Mesendoderm (in vitro differentiated cells): Measurements from ENCODE around the gene CCDC177.
"Not testable (repeated sequence)": the region's sequence is repeated elsewhere in the genome, so short reads cannot be mapped to it uniquely, and the experiment has no call there.

Experiments used
- DNase-seq: peaks from one replicate; pipeline ENCODE4 v3.0.0; 2013
- H2AK5ac ChIP-seq: 2 replicates; pipeline ENCODE4 v1.6.1; 2013; ENCODE audit warnings: low read length, inconsistent platforms
- H2BK120ac ChIP-seq: 2 replicates; pipeline ENCODE4 v1.6.1; 2013; ENCODE audit warnings: low read depth, mild to moderate bottlenecking, low read length, moderate library complexity, mixed read lengths
- H2BK15ac ChIP-seq: replicated peaks from 2 replicates; pipeline ENCODE4 v1.6.1; 2013; ENCODE audit warnings: low read depth, mild to moderate bottlenecking, moderate library complexity
- H2BK5ac ChIP-seq: 2 replicates; pipeline ENCODE4 v1.6.1; 2013; ENCODE audit warnings: low read length, inconsistent platforms
- H3K18ac ChIP-seq: 2 replicates; pipeline ENCODE4 v1.6.1; 2013; ENCODE audit warnings: mild to moderate bottlenecking, low read length, mixed read lengths
- H3K23ac ChIP-seq: one replicate; pipeline ENCODE4 v1.6.1; 2013; ENCODE audit warnings: low read length
- H3K27ac ChIP-seq: 2 replicates; pipeline ENCODE4 v1.5.1; 2013; ENCODE audit warnings: low read depth, mild to moderate bottlenecking, inconsistent platforms, low read length, moderate library complexity
- H3K27me3 ChIP-seq: 2 replicates; pipeline ENCODE4 v1.6.1; 2013; ENCODE audit warnings: low read length, control low read depth, mild to moderate bottlenecking, inconsistent platforms; ENCODE audit not compliant: insufficient read depth, poor library complexity
- H3K36me3 ChIP-seq: 2 replicates; pipeline ENCODE4 v1.6.1; 2013; ENCODE audit warnings: low read length, inconsistent platforms; ENCODE audit not compliant: control insufficient read depth, insufficient read depth
- H3K4ac ChIP-seq: one replicate; pipeline ENCODE4 v1.6.1; 2013; ENCODE audit warnings: low read depth, mild to moderate bottlenecking, low read length, moderate library complexity
- H3K4me1 ChIP-seq: 2 replicates; pipeline ENCODE4 v1.6.1; 2013; ENCODE audit warnings: low read depth, low read length, inconsistent platforms; ENCODE audit not compliant: control insufficient read depth
- H3K4me2 ChIP-seq: 2 replicates; pipeline ENCODE4 v1.6.1; 2013; ENCODE audit warnings: low read length
- H3K4me3 ChIP-seq: 2 replicates; pipeline ENCODE4 v1.5.1; 2013; ENCODE audit warnings: mild to moderate bottlenecking, low read length
- H3K56ac ChIP-seq: one replicate; pipeline ENCODE4 v1.6.1; 2013; ENCODE audit warnings: low read length
- H3K79me1 ChIP-seq: 2 replicates; pipeline ENCODE4 v1.6.1; 2013; ENCODE audit warnings: low read length, inconsistent platforms
- H3K79me2 ChIP-seq: 2 replicates; pipeline ENCODE4 v1.6.1; 2013; ENCODE audit warnings: mild to moderate bottlenecking, low read length; ENCODE audit not compliant: control insufficient read depth, insufficient read depth
- H3K9ac ChIP-seq: 2 replicates; pipeline ENCODE4 v1.6.1; 2013; ENCODE audit warnings: low read length, inconsistent platforms
- H4K5ac ChIP-seq: one replicate; pipeline ENCODE4 v1.6.1; 2013; ENCODE audit warnings: low read length
- H4K8ac ChIP-seq: one replicate; pipeline ENCODE4 v1.6.1; 2013; ENCODE audit warnings: low read depth, mild to moderate bottlenecking, control low read depth, low read length, moderate library complexity
- WGBS: extraction: QIAGEN DNeasy Blood & Tissue Kit; methylation state at CpG from one replicate; pipeline ENCODE4 v1.1.7; 2013; ENCODE audit warnings: low lambda C conversion rate, missing lambda C conversion rate; ENCODE audit not compliant: insufficient coverage; ENCODE audit errors: extremely low coverage; 5-methylcytosine and 5-hydroxymethylcytosine counted together

Gene CCDC177

GRCh38 chr14:69606258-69607184, 31.9 kb upstream of the CCDC177 start:
- Histone ChIP-seq H3K79me1 (no peaks in the 10 kb centered on the region), H3K27me3 (no peaks in the 10 kb centered on the region), H2AK5ac (no peak overlapping the region), H3K79me2 (no peaks in the 10 kb centered on the region), H3K9ac (no peak overlapping the region), H3K56ac (no peak overlapping the region), H4K8ac (no peak overlapping the region), H4K5ac (no peak overlapping the region), H2BK120ac (no peak overlapping the region), H3K4me2 (no peak overlapping the region), H2BK15ac (no peak overlapping the region), H3K18ac (no peak overlapping the region), H3K27ac (no peak overlapping the region), H3K4me1 (peaks cover 2% of the 10 kb centered on the region), H3K4ac (no peak overlapping the region), H2BK5ac (no peak overlapping the region), H3K4me3 (no peak overlapping the region), H3K23ac (no peak overlapping the region), H3K36me3 (no peaks in the 10 kb centered on the region)
- DNase-seq = peak; percentile 41
- WGBS = no CpG with 5 or more reads among the region's 5 CpGs

DNA sequence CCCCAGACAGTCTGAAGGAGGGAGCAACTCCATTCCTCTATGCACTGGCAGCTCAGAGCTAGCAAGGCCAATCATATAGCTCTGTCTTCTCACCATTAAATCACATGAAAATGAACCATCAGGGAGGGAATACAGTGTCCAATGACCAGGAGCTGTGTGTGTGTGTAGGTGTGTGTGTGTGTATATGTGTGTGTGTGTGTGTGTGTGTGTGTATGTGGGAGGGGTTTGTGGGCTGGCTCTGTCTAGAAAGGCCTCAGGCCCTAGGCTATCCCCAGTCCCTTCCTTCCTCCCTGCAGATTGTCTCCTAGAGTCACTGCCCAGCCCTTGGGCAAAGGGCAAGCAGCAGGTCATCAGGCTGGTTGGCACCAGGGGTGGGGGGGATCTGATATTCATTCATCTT, 31.1 kb upstream of the CCDC177 start:
- no peaks in the 10 kb centered on the region for H3K79me2 ChIP-seq
- no peak overlapping the region for H4K8ac ChIP-seq
- H3K4me2 ChIP-seq = no peak overlapping the region
- no peak overlapping the region for H2AK5ac ChIP-seq
- H3K36me3 ChIP-seq = no peaks in the 10 kb centered on the region
- H2BK5ac ChIP-seq = no peak overlapping the region
- DNase-seq = no peak
- H2BK15ac ChIP-seq = no peak overlapping the region
- H3K4ac ChIP-seq = no peak overlapping the region
- no peak overlapping the region for H3K56ac ChIP-seq
- no peaks in the 10 kb centered on the region for H3K79me1 ChIP-seq
- H3K27ac ChIP-seq = no peak overlapping the region
- H3K4me1 ChIP-seq = peaks cover 2% of the 10 kb centered on the region
- no peak overlapping the region for H3K4me3 ChIP-seq
- H3K18ac ChIP-seq = no peak overlapping the region
- H4K5ac ChIP-seq = no peak overlapping the region
- H2BK120ac ChIP-seq = no peak overlapping the region
- H3K27me3 ChIP-seq = no peaks in the 10 kb centered on the region
- no peak overlapping the region for H3K23ac ChIP-seq
- H3K9ac ChIP-seq = no peak overlapping the region

DNA sequence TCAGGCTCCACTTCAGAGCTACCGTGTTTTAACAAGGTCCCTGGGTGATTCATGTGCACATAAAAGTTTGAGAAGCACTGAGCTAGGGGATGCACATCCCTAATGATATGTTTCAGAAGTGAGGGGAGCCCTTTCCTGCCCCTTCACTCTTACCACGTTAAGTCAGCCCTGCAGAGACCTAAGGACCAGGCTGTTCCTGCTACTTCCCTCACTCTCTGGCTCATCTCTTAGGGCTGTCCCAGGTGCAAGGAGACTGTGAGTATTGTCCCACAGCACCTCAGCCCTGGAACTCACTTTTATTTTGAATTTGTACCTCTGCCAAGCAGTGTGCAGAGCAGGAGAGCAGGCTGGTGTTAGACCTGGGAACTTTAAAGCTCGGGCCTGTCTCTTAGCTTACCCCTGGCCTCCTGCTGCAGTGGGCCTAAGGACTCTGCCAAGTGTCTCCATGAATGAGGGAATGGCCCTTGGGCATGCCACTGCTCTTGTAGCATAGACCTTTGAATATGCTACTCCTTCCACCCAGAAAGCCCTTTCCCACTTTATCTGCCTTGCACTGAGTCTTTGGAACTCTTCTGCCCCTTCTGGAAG, 25.7 kb upstream of the CCDC177 start:
- no peak overlapping the region for H4K8ac ChIP-seq
- no peak overlapping the region for H3K23ac ChIP-seq
- H3K56ac ChIP-seq = no peak overlapping the region
- no CpG with 5 or more reads among the region's 3 CpGs for WGBS
- H2AK5ac ChIP-seq = no peak overlapping the region
- H3K4ac ChIP-seq = no peak overlapping the region
- H3K27me3 ChIP-seq = no peaks in the 10 kb centered on the region
- no peak overlapping the region for H3K4me3 ChIP-seq
- no peak overlapping the region for H3K9ac ChIP-seq
- no peaks in the 10 kb centered on the region for H3K79me2 ChIP-seq
- H3K27ac ChIP-seq = no peak overlapping the region
- no peak overlapping the region for H4K5ac ChIP-seq
- no peaks in the 10 kb centered on the region for H3K36me3 ChIP-seq
- no peak overlapping the region for H2BK15ac ChIP-seq
- no peak overlapping the region for H2BK120ac ChIP-seq
- H3K4me1 ChIP-seq = no peaks in the 10 kb centered on the region
- no peak overlapping the region for H3K4me2 ChIP-seq
- H3K18ac ChIP-seq = no peak overlapping the region
- H2BK5ac ChIP-seq = no peak overlapping the region
- no peaks in the 10 kb centered on the region for H3K79me1 ChIP-seq
- no peak for DNase-seq

DNA sequence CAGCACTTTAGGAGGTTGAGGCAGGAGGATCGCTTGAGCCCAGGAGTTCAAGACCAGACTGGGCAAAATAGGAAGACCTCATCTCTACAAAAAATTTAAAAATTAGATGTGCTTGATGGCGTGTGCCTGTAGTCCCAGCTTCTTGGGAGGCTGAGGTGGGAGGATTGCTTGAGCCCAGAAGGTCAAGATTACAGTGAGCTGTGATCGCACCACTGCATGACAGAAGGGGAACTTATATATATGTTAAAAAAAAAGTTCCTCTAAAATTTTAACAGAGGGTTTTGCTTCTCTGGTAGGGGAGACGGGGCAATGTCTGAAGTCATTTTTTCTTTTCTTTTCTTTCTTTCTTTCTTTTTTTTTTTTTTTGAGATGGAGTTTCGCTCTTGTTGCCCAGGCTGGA, 24.8 kb upstream of the CCDC177 start:
- not testable (repeated sequence) for H3K27me3 ChIP-seq, H3K18ac ChIP-seq, H4K8ac ChIP-seq, H2BK15ac ChIP-seq, H2AK5ac ChIP-seq, H3K4me2 ChIP-seq, H4K5ac ChIP-seq, H3K79me1 ChIP-seq, H3K27ac ChIP-seq, DNase-seq, H2BK5ac ChIP-seq, H3K4me1 ChIP-seq, H3K4ac ChIP-seq, H3K23ac ChIP-seq, H3K56ac ChIP-seq, H3K36me3 ChIP-seq, H3K9ac ChIP-seq, H3K79me2 ChIP-seq, H3K4me3 ChIP-seq, H2BK120ac ChIP-seq
- no CpG with 5 or more reads among the region's 5 CpGs for WGBS

- Histone ChIP-seq H3K4me2 (no peak overlapping the region), H3K23ac (no peak overlapping the region), H3K79me2 (no peaks in the 10 kb centered on the region), H4K5ac (no peak overlapping the region), H3K4ac (no peak overlapping the region), H3K56ac (no peak overlapping the region), H3K4me1 (no peaks in the 10 kb centered on the region), H2AK5ac (no peak overlapping the region), H2BK120ac (no peak overlapping the region), H3K27ac (no peak overlapping the region), H3K4me3 (no peak overlapping the region), H3K36me3 (no peaks in the 10 kb centered on the region), H2BK15ac (no peak overlapping the region), H2BK5ac (no peak overlapping the region), H3K9ac (no peak overlapping the region), H3K27me3 (no peaks in the 10 kb centered on the region), H3K18ac (no peak overlapping the region), H3K79me1 (no peaks in the 10 kb centered on the region), H4K8ac (no peak overlapping the region)
- WGBS = no CpG with 5 or more reads among the region's 5 CpGs
- no peak for DNase-seq
Measured at GRCh38 chr14:69595336-69595735, 20.7 kb upstream of the CCDC177 start.
